HG03571 (cell line): ENCODE measurements around the gene MFSD12.
"Not testable (repeated sequence)": the region's sequence is repeated elsewhere in the genome, so short reads cannot be mapped to it uniquely, and the experiment has no call there.

ENCODE experiments used
- ATAC-seq: cut with Tn5 transposase; IDR thresholded peaks from one replicate; pipeline ENCODE4 v1.9.1; 2021; ENCODE audit not compliant: unreplicated experiment

The MFSD12 gene

DNA sequence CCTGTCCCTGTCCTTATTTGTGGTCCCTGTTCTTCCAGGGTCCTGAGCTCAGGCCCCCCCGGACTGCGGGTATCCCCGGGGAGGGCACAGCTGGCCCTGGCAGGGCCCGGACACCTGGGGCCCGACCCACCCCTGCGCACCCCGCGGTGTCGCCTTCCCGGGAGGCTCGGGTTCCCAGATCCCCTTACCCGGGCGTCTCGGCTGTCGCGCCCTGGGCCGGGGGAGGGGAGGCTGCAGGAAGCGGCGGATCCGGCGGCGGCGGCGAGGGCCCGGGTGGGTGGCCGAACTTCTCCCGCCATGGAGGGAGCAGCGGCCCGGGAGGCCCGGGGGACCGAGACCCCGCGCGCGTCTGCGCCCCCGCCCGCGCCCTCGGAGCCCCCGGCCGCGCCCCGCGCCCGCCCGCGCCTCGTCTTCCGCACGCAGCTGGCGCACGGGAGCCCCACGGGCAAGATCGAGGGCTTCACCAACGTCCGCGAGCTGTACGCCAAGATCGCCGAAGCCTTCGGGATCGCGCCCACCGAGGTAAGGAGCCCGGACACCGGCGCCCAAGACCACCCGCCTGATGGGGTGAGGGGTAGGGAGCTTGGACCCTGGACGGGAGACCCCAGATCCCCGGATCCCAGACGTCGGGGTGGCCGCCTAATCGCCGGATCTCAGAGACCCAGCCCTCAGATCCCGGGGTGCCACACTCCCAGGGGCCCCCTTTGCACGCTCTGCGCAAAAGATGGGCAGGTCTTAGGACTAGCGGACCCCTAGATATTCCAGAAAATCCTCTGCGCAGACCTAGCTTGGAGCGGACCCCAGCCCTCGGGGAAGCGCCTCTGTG lies 28.1 kb upstream of the MFSD12 start, which contains the start of gene GIPC3:
Gene GIPC3 (plus strand): TSS at position 178 of the 826 bp plus-strand sequence. CDS start 120 bp downstream, at position 298.
- no peak for ATAC-seq

DNA sequence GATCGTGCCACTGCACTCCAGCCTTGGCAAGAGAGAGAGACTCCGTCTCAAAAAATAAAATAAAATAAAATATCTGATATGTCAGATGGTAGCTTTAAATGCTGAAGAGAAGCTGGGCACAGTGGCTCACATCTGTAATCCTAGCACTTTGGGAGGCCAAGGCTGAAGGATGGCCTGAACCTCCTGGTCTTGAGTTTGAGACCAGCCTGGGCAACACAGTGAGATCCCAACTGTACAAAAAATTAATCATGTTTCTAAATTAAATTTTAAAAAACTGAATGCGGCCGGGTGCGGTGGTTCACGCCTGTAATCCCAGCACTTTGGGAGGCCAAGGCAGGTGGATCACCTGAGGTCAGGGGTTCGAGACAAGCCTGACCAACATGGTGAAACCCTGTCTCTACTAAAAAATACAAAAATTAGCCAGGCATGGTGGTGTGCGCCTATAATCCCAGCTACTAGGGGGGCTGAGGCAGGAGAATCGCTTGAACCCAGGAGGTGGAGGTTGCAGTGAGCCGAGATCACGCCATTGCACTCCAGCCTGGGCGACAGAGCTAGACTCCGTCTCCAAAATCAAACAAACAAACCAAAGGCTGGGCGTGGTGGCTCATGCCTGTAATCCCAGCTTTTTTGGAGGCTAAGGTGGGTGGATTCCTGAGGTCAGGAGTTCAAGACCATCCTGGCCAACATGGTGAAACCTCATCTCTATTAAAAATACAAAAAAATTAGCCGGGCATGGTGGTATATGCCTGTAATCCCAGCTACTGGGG lies 26.8 kb upstream of the MFSD12 start:
- ATAC-seq, result not testable (repeated sequence)

DNA sequence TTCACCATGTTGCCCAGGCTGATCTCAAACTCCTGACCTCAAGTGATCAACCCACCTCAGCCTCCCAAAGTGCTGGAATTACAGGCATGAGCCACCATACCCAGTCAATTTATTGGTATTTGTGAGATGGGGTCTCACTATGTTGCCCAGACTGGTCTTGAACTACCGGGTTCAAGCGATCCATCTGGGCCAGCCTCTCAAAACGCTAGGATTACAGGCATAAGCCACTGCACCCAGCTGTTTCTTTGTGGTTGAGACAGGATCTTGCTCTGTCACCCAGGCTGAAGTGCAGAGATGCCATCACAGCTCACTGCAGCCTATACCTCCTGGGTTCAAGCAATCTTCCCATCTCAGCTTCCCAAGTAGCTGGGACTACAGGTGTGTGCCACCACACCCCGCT lies 24.4 kb upstream of the MFSD12 start:
- ATAC-seq, result not testable (repeated sequence)

DNA sequence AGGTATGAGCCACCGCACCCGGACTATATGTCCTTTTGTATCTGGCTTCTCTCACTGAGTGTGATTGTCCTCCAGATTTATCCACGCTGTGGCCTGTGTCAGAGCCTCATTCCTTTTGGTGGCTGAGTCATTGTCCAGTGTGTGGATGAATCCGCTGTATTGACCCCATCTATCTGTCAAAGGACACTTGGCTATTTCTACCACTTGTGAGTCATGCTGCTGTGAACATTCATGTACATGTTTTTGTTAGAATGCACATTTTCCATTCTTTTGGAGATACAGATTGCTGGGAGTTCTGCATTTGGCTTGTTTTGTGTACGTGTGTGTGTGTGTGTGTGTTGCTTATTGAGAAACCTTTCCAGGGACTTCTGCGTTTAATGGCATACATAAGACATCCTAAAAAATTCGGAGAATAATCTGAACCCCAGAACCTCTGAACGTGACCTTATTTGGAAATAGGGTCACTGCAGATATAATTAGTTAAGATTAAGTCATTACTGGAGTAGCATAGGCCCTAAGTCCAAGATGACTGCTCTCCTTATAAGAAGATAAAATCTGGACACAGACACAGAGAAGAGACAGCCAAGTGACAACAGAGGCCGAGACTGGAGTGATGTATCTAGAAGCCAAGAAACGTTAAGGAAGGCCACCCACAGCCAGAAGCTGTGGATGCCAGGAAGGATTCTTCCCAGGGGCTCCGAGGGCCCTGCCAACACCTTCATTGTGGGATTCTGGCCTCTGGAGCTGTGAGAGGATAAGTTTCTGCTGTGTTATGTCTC lies 23.0 kb upstream of the MFSD12 start:
- ATAC-seq, result no peak

DNA sequence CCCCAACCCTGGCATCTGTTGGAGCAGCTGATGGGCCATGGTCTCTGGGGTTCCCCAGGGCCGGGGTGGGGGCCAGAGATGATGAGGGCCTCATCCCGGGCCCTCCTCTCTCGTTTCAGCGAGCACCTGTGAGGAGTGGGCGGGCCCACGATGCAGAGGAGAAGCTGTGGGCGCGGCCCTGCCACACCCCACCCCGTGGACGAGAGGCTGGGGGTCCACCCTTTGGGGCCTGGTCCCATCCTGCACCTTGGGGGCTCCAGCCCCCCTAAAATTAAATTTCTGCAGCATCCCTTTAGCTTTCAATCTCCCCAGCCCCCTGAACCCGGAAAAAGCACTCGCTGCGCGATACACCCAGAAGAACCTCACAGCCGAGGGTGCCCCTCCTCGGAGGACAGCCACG lies 21.0 kb upstream of the MFSD12 start:
- ATAC-seq, result no peak

DNA sequence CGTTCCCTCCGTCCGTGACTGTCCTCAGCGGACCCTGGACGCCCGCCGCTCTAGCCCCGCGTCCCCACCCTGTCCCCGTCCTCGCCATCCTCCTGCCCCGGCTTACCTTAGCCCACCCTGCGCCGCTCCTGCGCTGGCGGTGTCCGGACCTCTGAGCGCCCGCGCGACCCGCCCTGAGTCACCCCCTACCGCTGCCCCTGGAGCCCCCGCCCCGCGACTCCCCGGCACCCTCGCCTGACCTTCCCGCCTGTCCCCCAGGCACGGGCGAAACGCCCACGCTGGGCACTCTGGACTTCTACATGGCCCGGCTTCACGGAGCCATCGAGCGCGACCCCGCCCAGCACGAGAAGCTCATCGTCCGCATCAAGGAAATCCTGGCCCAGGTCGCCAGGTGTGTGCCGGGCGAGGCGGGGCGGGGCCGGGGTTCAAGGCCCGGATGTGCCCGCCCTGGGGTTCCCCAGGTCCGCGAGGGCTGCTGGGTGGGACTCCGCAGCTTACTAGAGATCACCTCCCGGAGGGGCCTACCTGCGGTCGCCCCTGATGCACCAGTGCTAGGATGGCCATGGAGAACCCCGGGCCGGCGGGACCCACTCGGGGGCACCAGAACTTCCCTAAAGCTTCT lies 20.4 kb upstream of the MFSD12 start:
- no peak for ATAC-seq

DNA sequence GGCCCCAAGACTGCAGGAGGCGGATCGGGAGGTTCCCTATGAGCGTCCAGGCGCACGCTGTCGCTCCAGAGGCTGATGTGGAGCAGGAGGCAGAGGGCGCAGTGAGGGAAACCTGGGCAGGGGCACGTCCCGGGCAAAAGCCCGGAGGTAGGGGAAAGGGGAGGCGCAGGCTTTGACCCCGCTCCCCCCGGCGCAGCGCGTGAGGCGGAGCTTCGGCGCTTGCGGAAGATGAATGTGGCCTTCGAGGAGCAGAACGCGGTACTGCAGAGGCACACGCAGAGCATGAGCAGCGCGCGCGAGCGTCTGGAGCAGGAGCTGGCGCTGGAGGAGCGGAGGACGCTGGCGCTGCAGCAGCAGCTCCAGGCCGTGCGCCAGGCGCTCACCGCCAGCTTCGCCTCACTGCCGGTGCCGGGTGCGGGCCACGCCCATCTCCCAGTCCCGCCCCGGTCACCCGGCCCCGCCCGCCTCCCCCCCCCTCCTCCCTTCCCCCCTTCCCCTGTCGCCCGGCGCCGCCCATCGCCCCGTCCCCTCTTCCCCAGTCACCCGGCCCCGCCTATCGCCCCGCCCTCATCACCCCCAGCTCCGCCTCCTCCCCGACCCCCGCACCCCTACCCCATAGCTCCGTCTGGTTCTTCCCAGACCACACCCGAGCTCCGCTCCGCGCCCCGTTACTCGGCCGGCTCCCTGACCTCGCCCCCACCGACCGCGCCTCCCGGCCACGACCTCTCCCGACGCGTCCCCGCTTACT lies 19.5 kb upstream of the MFSD12 start:
- no peak for ATAC-seq

DNA sequence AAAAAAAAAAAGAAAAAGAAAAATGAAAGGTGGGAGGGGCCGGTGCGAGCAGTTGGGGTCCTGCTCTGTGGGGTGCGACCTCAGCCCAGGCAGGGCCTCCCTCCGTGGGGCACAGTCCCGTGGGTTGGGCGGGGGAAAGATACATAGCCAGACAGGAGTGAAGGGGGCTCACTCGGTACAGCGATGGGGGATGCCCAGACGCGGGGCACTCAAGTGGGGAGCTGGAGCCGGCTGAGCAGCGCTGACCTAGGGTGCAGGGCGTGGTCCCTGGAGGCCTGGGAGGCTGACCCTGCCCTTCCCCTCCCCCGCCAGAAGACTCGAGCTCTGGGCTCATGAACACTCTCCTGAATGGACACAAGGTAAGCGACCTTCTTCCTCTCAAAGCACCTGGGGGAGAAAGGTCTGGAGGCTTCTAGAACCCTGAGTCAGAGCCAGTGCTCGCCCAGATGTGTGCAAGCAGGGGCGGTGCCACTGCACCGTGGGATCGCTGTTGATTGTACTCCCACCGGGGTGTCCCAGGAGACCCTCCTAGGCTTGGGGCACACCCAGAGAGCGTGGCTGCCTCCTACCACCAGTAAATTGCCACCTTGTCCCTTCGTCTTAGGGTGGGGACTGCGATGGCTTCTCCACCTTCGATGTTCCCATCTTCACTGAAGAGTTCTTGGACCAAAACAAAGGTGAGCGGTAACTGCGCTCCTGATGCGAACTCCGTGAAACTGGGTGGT lies 18.7 kb upstream of the MFSD12 start:
- ATAC-seq, result no peak

DNA sequence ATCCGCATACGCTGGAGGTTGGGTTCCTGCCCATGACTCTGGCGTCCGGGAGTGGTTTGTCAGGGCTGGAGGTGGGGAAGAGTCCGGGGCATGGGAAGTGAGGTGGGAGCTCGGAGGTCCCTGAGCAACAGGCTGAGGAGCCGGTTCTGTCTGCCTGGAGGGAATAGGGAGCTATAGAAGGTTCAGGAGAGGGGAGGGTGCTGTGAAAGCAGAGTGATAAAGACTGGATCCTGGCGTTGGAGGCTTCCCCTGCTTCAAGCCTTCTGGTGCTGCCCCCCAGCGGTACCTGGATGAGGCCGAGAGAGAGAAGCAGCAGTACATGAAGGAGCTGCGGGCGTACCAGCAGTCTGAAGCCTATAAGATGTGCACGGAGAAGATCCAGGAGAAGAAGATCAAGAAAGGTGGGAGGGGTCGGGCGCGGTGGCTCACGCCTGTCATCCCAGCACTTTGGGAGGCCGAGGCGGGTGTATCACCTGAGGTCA lies 17.9 kb upstream of the MFSD12 start:
- no peak for ATAC-seq

DNA sequence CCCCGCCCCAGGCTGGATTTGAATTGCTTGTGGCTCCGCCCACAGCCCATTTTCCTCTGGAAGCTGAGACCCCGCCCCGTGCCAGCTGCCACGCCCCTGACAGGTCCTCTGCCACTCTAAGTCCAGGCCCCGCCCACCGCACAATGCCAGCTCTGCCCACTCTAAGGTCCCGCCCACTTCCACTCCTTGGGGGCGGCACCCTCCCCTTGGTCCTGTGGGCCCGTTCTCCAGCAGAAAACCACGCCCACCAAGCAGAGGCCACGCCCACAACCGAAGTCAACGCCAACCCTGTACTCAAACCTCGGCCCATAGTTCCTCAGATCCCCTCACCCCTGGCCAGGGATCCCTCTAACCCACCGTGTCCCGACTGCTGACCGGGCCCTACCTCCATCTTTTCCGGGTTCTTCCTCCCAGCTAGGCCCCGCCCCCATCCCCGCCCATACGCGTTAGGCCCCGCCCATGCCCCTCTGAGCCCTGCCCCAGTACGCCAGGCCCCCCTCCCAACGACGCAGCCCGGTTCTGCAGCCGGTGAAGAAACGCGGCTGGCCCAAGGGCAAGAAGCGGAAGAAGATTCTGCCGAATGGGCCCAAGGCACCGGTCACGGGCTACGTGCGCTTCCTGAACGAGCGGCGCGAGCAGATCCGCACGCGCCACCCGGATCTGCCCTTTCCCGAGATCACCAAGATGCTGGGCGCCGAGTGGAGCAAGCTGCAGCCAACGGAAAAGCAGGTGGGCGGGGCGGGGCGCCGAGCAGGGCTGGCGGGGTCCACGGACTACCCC lies 16.7 kb upstream of the MFSD12 start:
- ATAC-seq, result no peak

DNA sequence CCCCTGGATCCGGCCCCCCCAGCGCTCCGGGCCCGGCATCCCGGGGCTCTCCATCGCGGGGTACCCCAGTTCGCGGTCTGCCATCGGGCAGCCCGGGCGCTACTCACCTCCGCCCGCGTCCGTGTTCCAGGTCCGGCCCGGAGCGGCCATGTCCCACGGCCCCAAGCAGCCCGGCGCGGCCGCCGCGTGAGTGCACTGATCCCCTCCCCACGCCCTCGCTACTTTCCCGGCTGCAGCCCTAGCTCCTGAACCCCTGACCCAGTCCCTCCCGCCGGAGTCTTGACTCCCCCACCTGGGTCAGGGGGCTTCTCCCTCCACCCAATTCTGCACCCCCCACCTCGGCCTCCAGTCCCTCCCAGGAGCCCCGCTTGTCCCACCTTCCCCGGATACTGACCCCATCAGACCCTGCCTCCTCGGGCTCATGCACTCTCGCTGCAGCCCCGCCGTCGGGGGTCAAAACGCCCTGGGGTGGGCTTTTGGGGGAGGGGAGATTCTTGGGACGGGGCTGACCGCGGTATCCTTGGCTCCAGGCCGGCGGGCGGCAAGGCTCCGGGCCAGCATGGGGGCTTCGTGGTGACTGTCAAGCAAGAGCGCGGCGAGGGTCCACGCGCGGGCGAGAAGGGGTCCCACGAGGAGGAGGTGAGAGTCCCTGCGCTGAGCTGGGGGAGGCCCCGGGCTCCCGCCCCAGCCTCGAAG lies 15.9 kb upstream of the MFSD12 start:
- no peak for ATAC-seq

DNA sequence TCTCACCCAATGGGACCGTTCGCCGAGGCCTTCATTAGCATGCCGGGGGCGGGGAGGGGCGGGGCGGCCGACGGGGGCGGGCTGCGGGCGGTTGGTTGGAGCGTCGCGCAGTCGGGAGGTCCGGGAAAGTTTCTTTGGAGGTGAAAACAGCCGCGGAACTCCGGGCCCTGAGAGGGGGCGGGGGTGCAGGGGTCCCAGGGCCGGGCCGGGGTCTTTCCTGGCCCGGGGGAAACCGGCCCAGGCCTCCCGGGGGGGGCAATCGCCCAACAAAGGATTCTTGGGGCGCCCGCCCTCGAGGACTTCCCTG lies 15.4 kb upstream of the MFSD12 start, which contains the start of gene HMG20B:
Gene HMG20B (plus strand): TSS at position 90 of the 307 bp plus-strand sequence. CDS start 366 bp downstream, outside the sequence.
- ATAC-seq, result no peak

DNA sequence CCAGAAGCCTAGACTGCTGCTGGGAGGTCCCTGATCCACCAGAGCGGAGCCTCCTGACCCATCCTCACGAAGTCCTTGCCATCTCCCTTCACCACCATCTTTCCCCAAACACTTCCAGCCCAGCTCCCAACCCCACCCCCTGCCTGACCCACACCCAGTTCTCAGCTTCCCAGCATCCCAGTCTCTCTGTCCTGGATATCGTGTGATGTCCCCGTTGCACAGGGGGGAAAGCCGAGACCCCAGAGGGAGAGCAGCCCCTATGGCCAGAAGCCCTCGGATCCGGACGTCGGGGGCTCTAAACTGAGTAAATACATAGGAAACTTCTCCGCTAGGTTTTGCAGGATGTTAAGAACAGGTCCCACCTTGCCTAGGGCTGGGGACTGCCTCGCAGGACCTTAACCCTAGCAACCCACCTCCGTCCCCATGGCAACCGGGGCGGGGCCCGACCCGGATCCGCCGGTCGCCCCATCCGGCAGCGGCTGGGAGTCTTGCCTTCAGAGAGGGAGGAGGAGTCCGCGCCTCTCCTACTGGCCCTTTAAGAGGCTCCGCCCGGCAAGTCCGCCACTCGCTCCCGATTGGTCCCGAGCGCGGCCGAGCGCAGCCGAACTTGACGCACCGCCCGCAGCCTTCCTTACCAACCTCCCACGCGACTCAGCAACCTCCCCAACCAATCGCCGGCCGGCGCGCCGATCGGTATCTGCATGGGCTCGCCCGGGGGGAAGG lies 14.9 kb upstream of the MFSD12 start:
- peak; percentile 86 for ATAC-seq

DNA sequence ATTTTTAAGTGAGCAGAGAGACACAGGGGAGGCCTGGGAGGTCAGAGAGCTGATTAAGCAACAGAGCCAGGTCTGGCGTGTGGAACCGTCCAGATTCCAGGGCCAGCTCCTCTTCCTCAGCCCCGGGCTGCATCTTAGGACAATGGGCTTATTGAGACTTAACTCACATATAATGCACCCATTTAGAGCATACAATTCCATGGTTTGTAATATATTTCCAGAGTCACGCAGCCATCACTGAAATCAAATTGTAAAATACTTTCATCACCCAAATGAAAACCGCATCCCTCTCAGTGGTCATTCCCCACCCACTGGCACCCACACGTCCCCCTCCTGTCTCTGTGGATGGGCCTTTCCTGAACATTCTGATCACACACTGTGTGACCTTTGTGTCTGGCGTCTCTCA lies 13.2 kb upstream of the MFSD12 start:
- ATAC-seq, result no peak

DNA sequence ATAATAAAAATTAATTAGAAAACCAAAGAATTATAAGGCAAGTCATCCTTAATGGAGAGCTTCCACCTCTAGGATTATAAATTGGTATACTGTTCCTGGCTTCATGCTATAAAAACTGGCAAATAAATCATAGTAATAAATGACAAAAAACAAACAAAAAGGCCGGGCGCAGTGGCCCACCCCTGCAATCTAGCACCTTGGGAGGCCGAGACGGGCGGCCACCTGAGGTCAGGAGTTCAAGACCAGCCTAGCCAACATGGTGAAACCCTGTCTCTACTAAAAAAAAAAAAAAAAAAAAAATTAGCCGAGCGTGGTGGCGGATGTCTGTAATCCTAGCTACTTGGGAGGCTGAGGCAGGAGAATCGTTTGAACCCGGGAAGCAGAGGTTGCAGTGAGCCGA lies 12.7 kb upstream of the MFSD12 start:
- ATAC-seq, result not testable (repeated sequence)

DNA sequence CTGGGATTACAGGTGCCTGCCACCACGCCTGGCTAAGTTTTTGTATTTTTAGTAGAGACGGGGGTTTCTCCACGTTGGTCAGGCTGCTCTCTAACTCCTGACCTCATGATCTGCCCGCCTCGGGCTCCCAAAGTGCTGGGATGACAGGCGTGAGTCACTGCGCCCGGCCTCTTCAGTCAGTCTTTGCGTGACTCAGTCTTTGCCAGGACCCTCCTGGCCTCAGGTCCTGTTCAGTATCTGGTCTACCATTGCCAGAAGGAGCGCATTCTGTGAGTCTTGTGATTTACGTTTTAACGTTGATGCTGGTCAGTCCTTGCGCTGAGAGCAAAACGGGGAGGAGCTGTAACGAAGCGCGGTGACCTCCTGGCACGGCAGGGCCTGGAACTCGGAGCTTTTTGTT lies 7.8 kb upstream of the MFSD12 start:
- no peak for ATAC-seq

DNA sequence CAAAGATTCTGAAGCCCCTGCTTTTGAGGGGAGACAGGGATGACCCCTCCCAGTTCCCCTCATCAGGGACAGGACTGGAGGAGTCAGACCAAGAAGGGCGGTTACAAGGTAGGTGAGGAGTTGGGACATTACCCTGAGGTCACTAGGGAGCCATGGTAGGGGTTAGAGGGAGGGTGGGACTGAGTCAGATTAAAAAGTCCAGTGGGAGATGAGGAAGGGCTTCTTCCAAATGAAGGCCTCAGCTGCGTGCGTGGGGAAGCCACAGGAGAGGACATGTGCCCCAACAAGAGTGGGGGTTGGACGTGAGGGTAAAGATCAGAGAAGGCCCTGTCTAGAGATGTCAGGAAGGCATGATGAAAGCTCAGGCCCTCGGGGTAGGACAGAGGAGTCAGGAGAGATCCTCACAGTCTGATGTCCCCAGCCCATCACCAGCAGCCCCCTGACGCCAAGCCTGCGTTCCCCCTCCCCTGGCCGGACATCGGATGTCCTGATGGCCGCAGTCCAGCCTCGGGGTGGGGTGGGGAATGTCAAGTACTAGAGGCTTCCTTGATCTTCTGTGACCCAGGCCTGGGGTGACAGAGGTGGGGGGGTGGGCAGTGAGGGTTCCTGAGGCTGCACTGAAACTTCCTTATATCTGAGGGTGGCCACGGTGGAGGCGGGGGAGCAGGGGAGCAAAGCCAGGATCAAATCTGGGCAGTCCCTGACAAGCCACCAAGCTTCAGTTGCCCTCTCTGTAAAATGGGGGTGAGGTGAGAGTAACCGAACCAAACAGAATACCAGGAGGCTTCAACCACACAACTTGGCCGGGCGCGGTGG lies 6.5 kb upstream of the MFSD12 start:
- ATAC-seq, result no peak
